Measurements from ENCODE around the gene SULF2.

The SULF2 gene

GRCh38 chr20:47783828-47784598 is 1.3 kb downstream of the SULF2 start:
- DNase-seq: no peak

GRCh38 chr20:47782920-47783552 is 2.2 kb downstream of the SULF2 start:
- no peak for DNase-seq

- peak in 1 of 2 donors; percentile 22 for DNase-seq
Measured at GRCh38 chr20:47782076-47782475, 3.2 kb downstream of the SULF2 start.

GRCh38 chr20:47781632-47782031 is 3.6 kb downstream of the SULF2 start:
- no peak for DNase-seq

GRCh38 chr20:47780720-47781389 is 4.4 kb downstream of the SULF2 start:
- no peak for DNase-seq

- DNase-seq: no peak
Measured at GRCh38 chr20:47778398-47779354, 6.6 kb downstream of the SULF2 start.

GRCh38 chr20:47777220-47777619 is 8.1 kb downstream of the SULF2 start:
- no peak for DNase-seq

- no peak for DNase-seq
Measured at GRCh38 chr20:47776639-47777038, 8.6 kb downstream of the SULF2 start.

GRCh38 chr20:47775841-47776240 is 9.4 kb downstream of the SULF2 start:
- no peak for DNase-seq

GRCh38 chr20:47775039-47775438 is 10.2 kb downstream of the SULF2 start:
- DNase-seq: no peak

GRCh38 chr20:47774131-47774777 is 11.0 kb downstream of the SULF2 start:
- no peak for DNase-seq

GRCh38 chr20:47773371-47773786 is 11.9 kb downstream of the SULF2 start:
- no peak for DNase-seq

- peak in 1 of 2 donors; percentile 27 for DNase-seq
Measured at GRCh38 chr20:47770935-47771334, 14.3 kb downstream of the SULF2 start.

GRCh38 chr20:47768016-47768824 is 17.1 kb downstream of the SULF2 start:
- peak; percentile 10 to 44 for DNase-seq

- no peak for DNase-seq
Measured at GRCh38 chr20:47765691-47766594, 19.3 kb downstream of the SULF2 start.

- DNase-seq: no peak
Measured at GRCh38 chr20:47765271-47765670, 20.0 kb downstream of the SULF2 start.

GRCh38 chr20:47764154-47764733 is 21.0 kb downstream of the SULF2 start:
- no peak for DNase-seq

GRCh38 chr20:47762699-47763268 is 22.5 kb downstream of the SULF2 start:
- DNase-seq: no peak

- DNase-seq: no peak
Measured at GRCh38 chr20:47761482-47762047, 23.7 kb downstream of the SULF2 start.

Data from CD4-positive, alpha-beta T cell treated with Interleukin-1 beta for 1 hour (primary cell).